Hematopoietic multipotent progenitor cell treated with erythropoietin and hydrocortisone succinate and interleukin-3 and kit ligand, for 4 days (in vitro differentiated cells): Measurements from ENCODE around the gene APOL2.
A peak's percentile ranks its signal among the peaks of the same experiment; 100 is the strongest.
"Not testable (repeated sequence)": the region's sequence is repeated elsewhere in the genome, so short reads cannot be mapped to it uniquely, and the experiment has no call there.

Experiments
- DNase-seq: peaks from one replicate; pipeline ENCODE4 v3.0.0-alpha.2; 2015

APOL2 gene

DNA sequence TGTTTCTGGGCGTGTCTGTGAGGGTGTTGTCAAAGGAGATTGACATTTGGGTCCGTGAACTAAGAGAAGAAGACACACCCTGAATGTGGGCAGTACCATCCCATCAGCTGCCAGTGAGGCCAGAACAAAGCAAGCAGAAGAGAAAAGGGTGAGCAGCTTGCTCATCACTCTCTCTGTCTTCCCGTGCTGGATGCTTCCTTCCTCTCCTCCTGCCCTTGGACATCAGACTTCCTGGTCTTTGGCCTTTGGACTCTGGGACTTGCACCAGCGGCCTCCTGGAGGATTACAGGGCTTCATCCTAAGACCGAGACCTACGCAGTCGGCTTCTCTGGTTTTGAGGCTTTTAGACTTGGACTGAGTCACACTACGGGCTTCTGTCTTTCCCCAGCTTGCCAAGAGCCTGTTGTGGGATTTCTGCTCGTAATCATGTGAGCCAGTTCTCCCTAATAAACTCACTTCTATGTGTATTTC lies 18.8 kb downstream of the APOL2 start:
- peak; percentile 63 for DNase-seq

- DNase-seq = no peak
Measured at GRCh38 chr22:36218648-36219193, 20.6 kb downstream of the APOL2 start.

GRCh38 chr22:36215981-36216380 lies 23.3 kb downstream of the APOL2 start:
- no peak for DNase-seq

GRCh38 chr22:36213586-36213985 lies 25.7 kb downstream of the APOL2 start:
- DNase-seq = no peak

DNA sequence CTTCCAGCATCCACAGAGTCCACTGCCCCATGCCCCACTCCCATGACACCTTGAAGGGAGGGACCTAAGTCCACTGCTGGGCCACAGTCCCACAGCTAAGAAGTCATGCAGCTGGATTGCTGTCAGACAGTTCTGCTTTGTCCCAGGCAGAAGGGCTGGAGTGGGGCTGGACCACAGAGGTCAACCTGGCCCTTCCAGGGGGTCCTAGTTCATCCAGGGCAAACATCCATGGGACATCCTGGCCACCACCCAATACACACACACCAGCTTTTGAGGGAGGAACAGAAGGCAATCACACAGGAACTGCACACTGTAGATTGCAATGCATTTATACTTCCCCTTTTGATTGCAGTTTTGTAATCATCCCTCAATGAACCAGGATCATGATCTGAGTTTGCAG lies 26.4 kb downstream of the APOL2 start:
- peak; percentile 72 for DNase-seq

GRCh38 chr22:36211237-36211861 lies 28.0 kb downstream of the APOL2 start:
- peak; percentile 91 for DNase-seq

DNA sequence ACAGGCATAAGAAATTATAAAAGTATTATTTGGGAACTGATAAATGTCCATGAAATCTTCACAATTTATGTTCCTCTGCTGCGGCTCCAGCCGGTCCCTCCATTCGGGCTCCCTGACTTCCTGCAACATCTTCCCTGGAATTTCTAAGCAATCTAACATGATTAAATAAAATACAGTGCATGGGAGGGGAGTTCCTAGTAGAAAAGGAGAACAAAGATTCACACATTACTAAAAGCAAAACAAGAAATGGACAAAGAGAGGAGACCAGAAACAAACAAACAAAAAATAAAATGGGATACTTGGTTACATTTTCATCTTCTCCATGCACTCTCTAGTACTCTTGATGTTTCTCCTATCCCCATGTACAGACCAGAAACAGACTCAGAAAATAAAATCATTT lies 29.1 kb downstream of the APOL2 start:
- DNase-seq = no peak

DNA sequence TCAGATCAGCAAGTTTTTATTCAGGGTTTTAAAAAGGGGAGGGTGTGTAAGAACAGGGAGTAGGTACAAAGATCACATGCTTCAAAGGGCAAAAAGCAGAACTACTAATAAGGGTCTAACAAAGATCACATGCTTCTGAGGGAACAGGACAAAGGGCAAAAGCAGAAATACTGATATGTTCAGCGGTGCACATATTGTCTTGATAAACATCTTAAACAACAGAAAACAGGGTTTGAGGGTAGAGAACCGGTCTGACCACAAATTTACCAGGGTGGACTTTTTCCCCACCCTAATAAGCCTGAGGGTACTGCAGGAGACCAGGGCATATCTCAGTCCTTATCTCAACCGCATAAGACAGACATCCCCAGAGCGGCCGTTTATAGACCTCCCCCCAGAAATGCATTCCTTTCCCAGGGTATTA lies 29.8 kb downstream of the APOL2 start:
- peak; percentile 74 for DNase-seq

GRCh38 chr22:36208914-36209313 lies 30.4 kb downstream of the APOL2 start:
- no peak for DNase-seq

- no peak for DNase-seq
Measured at GRCh38 chr22:36208162-36208765, 31.1 kb downstream of the APOL2 start.

- DNase-seq = no peak
Measured at GRCh38 chr22:36206255-36206654, 33.1 kb downstream of the APOL2 start.

- not testable (repeated sequence) for DNase-seq
Measured at GRCh38 chr22:36205573-36205972, 33.8 kb downstream of the APOL2 start.

DNA sequence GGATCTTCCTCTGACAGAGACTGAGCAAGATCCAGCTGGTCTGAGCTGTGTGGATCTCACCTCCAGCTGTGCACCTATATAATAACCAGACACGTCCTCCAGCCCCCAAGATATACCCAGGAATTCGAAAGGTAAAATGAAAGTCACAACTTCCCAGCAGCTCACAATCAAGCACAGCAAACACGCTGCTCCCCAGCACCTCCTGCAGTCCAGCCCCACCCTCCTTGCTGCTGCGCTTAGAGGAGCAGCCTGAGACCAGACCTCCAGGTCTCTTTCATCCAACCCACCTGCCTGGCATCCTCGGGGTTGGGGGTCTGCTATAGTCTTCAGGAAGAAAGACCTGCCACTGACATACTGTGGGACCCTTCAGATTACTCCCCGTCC lies 34.7 kb downstream of the APOL2 start:
- DNase-seq = no peak

DNA sequence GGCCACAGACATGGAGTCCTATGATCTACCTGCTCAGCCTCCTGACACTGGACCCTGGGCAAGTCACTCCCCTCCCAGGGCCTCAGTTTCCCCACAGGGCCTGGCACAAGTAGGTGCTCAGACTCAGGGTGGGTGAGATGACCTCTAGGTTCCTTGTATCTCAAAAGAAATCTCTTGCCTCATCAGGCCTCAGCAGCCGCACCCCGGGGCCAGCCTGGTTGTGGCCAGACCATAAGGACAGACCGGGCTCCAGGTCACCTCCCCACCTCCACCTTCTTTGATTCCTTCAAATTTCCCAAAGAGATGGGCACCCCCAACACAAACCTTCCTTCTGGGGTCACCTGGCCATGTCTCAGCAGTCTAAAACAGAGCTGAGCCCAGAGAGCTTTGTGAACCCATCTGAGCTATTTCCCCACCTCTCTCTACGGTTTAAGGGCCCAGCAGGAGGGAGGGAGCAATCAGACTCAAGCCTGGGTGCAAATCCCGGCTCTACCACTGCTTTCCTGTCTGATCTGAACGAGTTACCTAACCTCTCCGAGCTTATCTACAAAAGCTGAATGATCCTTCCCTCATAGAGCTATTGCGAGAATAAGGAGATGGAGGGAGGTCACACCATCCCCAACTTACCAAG lies 35.2 kb downstream of the APOL2 start:
- no peak for DNase-seq

- not testable (repeated sequence) for DNase-seq
Measured at GRCh38 chr22:36203441-36203840, 35.9 kb downstream of the APOL2 start.

- DNase-seq = peak; percentile 68
Measured at GRCh38 chr22:36202906-36203305, 36.4 kb downstream of the APOL2 start.

DNA sequence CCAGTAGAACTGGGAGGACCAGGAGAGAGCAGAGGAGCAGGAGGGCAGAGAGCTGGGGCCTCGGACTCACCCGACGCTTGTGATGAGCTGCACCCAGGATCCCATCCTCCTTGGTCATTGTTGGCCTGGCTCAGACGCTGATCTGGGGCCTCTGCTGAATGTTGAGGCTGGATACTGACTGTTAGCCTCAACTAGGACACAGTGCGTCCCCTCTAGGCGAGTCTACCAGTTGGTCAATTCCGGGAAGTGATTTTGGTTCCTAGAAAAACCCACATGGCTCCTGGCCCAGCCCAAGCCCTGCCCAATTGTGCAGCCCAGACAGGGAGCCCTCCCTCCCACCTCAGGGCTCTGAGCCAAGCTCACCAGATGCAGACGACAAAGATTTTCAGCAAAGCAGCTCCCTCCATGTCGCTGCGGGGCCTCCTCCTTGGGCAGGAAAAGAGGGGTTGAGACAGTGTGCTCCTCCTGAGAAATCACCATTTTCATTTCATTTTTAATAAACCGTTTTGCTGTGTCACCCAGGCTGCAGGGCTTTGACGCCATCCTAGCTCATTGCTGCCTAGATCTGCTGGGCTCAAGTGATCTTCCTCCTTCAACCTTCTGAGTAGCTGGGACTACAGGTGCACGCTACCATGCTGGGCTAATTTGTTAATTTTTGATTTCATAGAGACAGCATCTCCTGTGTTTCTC lies 37.6 kb downstream of the APOL2 start, which contains the start of gene APOL4:
APOL4 (minus strand) TSS at position 180 of the 690 bp plus-strand sequence; CDS start at position 105, 75 bp downstream.
- peak; percentile 95 for DNase-seq

DNA sequence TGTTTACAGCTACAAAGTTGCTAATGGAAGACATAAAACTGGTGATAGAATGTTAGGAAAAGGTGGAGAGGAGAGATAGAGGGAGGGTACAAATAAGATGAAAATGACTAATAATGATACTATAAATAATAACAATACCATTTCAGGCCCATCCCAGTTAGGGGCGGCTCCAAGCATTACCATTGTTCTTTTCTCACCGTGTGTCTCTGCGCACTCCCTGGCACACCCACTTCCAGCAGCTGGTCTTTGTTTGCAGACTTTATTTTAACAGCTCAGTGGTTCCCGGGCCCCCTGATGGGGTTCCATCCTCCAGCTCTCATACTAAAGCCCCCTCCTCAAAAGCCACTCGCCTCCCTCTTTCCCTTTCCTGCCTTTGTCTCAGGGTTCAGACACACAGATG lies 38.3 kb downstream of the APOL2 start:
- DNase-seq = not testable (repeated sequence)

- no peak for DNase-seq
Measured at GRCh38 chr22:36199001-36199551, 40.3 kb downstream of the APOL2 start.

- DNase-seq = no peak
Measured at GRCh38 chr22:36198536-36198935, 40.8 kb downstream of the APOL2 start.

- DNase-seq = peak; percentile 66
Measured at GRCh38 chr22:36197514-36198146, 41.7 kb downstream of the APOL2 start.

- DNase-seq = peak; percentile 72
Measured at GRCh38 chr22:36197065-36197440, 42.3 kb downstream of the APOL2 start.
